Breast epithelium (tissue), 4 donors: Measurements from ENCODE around the gene L3MBTL3. TPM values are rescaled to one million over a fixed set of nuclear protein-coding genes. Genes with fewer than 3 reads are reported as not detected.

Experiments used
- DNase-seq, 2 donors: peaks; one replicate each; pipeline ENCODE4 v3.0.0-alpha.2; 2019; ENCODE audit warnings: low spot score in 2 of 2
- H3K27ac ChIP-seq, 2 donors: fragments of 200-600 bp; sonication (generic) in 1 of 2; one replicate each; pipeline ENCODE4 v1.5.1; 2016 to 2019; ENCODE audit warnings: mild to moderate bottlenecking in 1 of 2
- H3K27me3 ChIP-seq, 2 donors: fragments of 200-600 bp; sonication (generic) in 1 of 2; one replicate each; pipeline versions ENCODE4 v1.5.1 to v1.6.0; 2017 to 2019; ENCODE audit warnings: control low read depth in 1 of 2, mild to moderate bottlenecking in 1 of 2
- H3K36me3 ChIP-seq: fragments of 200-600 bp; one replicate; pipeline ENCODE4 v1.5.1; 2019
- H3K4me1 ChIP-seq, 2 donors: fragments of 200-600 bp; sonication (generic); one replicate each; pipeline ENCODE4 v1.5.1; 2016 to 2019; ENCODE audit warnings: control low read depth in 1 of 2
- H3K4me3 ChIP-seq, 3 donors: fragments of 200-600 bp; sonication (generic); 1 replicate in 2 of 3; 2 replicates in 1 of 3; pipeline ENCODE4 v1.5.1; 2016 to 2019; ENCODE audit warnings: mild to moderate bottlenecking in 3 of 3, moderate library complexity in 2 of 3
- H3K9me3 ChIP-seq, 2 donors: fragments of 200-600 bp; sonication (generic) in 1 of 2; one replicate each; pipeline ENCODE4 v1.5.1; 2016 to 2019; ENCODE audit warnings: control low read depth in 1 of 2
- CTCF ChIP-seq, 3 donors: fragments of 450-650 bp; IDR thresholded peaks; one replicate each; pipeline ENCODE4 v1.5.1; 2016 to 2017; ENCODE audit warnings: antibody characterized with exemption in 3 of 3, mild to moderate bottlenecking in 3 of 3, moderate library complexity in 3 of 3
- POLR2A ChIP-seq: fragments of 450-650 bp; IDR thresholded peaks from one replicate; pipeline ENCODE4 v1.6.1; 2016; ENCODE audit warnings: antibody characterized with exemption, mild to moderate bottlenecking, moderate library complexity
- POLR2AphosphoS5 ChIP-seq, 3 donors: sonication (generic); formaldehyde crosslinking; IDR thresholded peaks; one replicate each; pipeline ENCODE4 v1.6.1; 2017; ENCODE audit warnings: antibody characterized with exemption in 3 of 3
- intact Hi-C: fragments of 100-400 bp; cut with DNase I; formaldehyde crosslinking; loops from one replicate; pipeline ENCODE4 v1.15.1; 2023; ENCODE audit warnings: low total_unique reads
- total RNA-seq, 3 donors: library from RNA; depleted of rRNA; stranded (reverse); fragments of >200 nt; gene quantifications; one replicate each; pipeline ENCODE4 v1.1.0, GENCODE V29; 2016

L3MBTL3 gene
- total RNA-seq, 3 donors from 2014 or later, result 7.4 to 16.7 (median 9.7) TPM

- TF ChIP-seq POLR2AphosphoS5 (IDR thresholded peaks at IDR 0.05) (no peak), POLR2A (no peak), CTCF (IDR thresholded peaks at IDR 0.05) (no peak)
- no peaks in the 10 kb centered on the region for H3K27me3 ChIP-seq
- H3K4me3 ChIP-seq, result no peak overlapping the region
- no peaks in the 10 kb centered on the region for H3K36me3 ChIP-seq
- DNase-seq, result no peak
- no peaks in the 10 kb centered on the region for H3K9me3 ChIP-seq
- H3K4me1 ChIP-seq, result no peaks in the 10 kb centered on the region
- no peak overlapping the region for H3K27ac ChIP-seq
- intact Hi-C loops, result no loop called here
These were observed 111.4 kb downstream of the L3MBTL3 start for GRCh38 chr6:130129762-130130246.

GRCh38 chr6:130132286-130132701 is 113.9 kb downstream of the L3MBTL3 start:
- Histone ChIP-seq H3K27me3 (no peaks in the 10 kb centered on the region), H3K27ac (no peak overlapping the region), H3K36me3 (no peaks in the 10 kb centered on the region), H3K4me3 (no peak overlapping the region), H3K4me1 (no peaks in the 10 kb centered on the region), H3K9me3 (no peaks in the 10 kb centered on the region)
- TF ChIP-seq CTCF (IDR thresholded peaks at IDR 0.05), result no peak
- TF ChIP-seq POLR2A, result no peak
- no peak for TF ChIP-seq POLR2AphosphoS5 (IDR thresholded peaks at IDR 0.05)
- intact Hi-C loops, result no loop called here
- DNase-seq, result no peak

- no peak overlapping the region for H3K4me3 ChIP-seq
- TF ChIP-seq CTCF (IDR thresholded peaks at IDR 0.05) (no peak), POLR2A (no peak), POLR2AphosphoS5 (IDR thresholded peaks at IDR 0.05) (no peak)
- H3K4me1 ChIP-seq, result no peaks in the 10 kb centered on the region
These were observed 116.2 kb downstream of the L3MBTL3 start for GRCh38 chr6:130134582-130134981.

GRCh38 chr6:130136798-130137197 is 118.4 kb downstream of the L3MBTL3 start:
- no peaks in the 10 kb centered on the region for H3K36me3 ChIP-seq
- intact Hi-C loops, result no loop called here
- TF ChIP-seq POLR2AphosphoS5 (IDR thresholded peaks at IDR 0.05) (no peak), CTCF (IDR thresholded peaks at IDR 0.05) (no peak), POLR2A (no peak)
- DNase-seq, result no peak
- H3K9me3 ChIP-seq, result no peaks in the 10 kb centered on the region
- no peak overlapping the region for H3K4me3 ChIP-seq
- no peaks in the 10 kb centered on the region for H3K4me1 ChIP-seq
- no peak overlapping the region for H3K27ac ChIP-seq
- H3K27me3 ChIP-seq, result no peaks in the 10 kb centered on the region

More at GRCh38 chr6:130134582-130134981, 116.2 kb downstream of the L3MBTL3 start:
- no peaks in the 10 kb centered on the region for H3K36me3 ChIP-seq
- no peak overlapping the region for H3K27ac ChIP-seq
- H3K27me3 ChIP-seq, result no peaks in the 10 kb centered on the region
- intact Hi-C loops, result no loop called here
- no peaks in the 10 kb centered on the region for H3K9me3 ChIP-seq
- no peak for DNase-seq

GRCh38 chr6:130138116-130138908 is 119.9 kb downstream of the L3MBTL3 start:
- H3K36me3 ChIP-seq, result no peaks in the 10 kb centered on the region
- H3K4me1 ChIP-seq, result no peaks in the 10 kb centered on the region
- TF ChIP-seq POLR2AphosphoS5 (IDR thresholded peaks at IDR 0.05) (no peak), POLR2A (no peak), CTCF (IDR thresholded peaks at IDR 0.05) (no peak)
- intact Hi-C loops, result no loop called here
- no peaks in the 10 kb centered on the region for H3K9me3 ChIP-seq
- DNase-seq, result no peak
- H3K27me3 ChIP-seq, result no peaks in the 10 kb centered on the region
- H3K4me3 ChIP-seq, result no peak overlapping the region
- no peak overlapping the region for H3K27ac ChIP-seq
